Upper lobe of right lung (tissue), 1 donor: ENCODE results near the gene NAGLU. TPM values are rescaled to one million over a fixed set of nuclear protein-coding genes. Genes with fewer than 3 reads are reported as not detected.
"Not testable (repeated sequence)": the region's sequence is repeated elsewhere in the genome, so short reads cannot be mapped to it uniquely, and the experiment has no call there.

ENCODE experiments used
- ATAC-seq: fragments of 200-7000 bp; cut with Tn5 transposase; one replicate; pipeline ENCODE4 v1.9.1; 2020; ENCODE audit warnings: mild to moderate bottlenecking, moderate library complexity
- DNase-seq: peaks from one replicate; pipeline ENCODE4 v3.0.0-alpha.2; 2020
- H3K27ac ChIP-seq: fragments of 200-600 bp; one replicate; pipeline ENCODE4 v1.8.0; 2022
- H3K27me3 ChIP-seq: fragments of 200-600 bp; one replicate; pipeline ENCODE4 v1.8.0; 2022; ENCODE audit warnings: mild to moderate bottlenecking
- H3K36me3 ChIP-seq: fragments of 200-600 bp; one replicate; pipeline ENCODE4 v1.8.0; 2022
- H3K4me1 ChIP-seq: fragments of 200-600 bp; one replicate; pipeline ENCODE4 v1.8.0; 2022
- H3K4me3 ChIP-seq: fragments of 200-600 bp; one replicate; pipeline ENCODE4 v1.8.0; 2022; ENCODE audit warnings: mild to moderate bottlenecking
- H3K9me3 ChIP-seq: fragments of 200-600 bp; one replicate; pipeline ENCODE4 v1.8.0; 2022
- intact Hi-C: fragments of 100-400 bp; cut with DNase I; formaldehyde crosslinking; loops from one replicate; pipeline ENCODE4 v1.11.0; 2022
- total RNA-seq: library from RNA; stranded (reverse); fragmentation: NEBNext Ultra II Directional; extraction: Animal tissue kit (Norgen Biotek cat#: 25700); gene quantifications from one replicate; pipeline ENCODE4 v1.2.1, GENCODE V29; 2021
- TF ChIP-seq, protein P1 (sequence below): fragments of 200-600 bp; IDR thresholded peaks from one replicate; pipeline ENCODE4 v1.8.0; 2022; ENCODE audit warnings: antibody characterized with exemption
- donor health status: DM: no; HTN: yes; CAD: no; lungs with severe emphysema.

NAGLU gene
- total RNA-seq, 1 donor from 2014 or later, result 46.9 TPM

DNA sequence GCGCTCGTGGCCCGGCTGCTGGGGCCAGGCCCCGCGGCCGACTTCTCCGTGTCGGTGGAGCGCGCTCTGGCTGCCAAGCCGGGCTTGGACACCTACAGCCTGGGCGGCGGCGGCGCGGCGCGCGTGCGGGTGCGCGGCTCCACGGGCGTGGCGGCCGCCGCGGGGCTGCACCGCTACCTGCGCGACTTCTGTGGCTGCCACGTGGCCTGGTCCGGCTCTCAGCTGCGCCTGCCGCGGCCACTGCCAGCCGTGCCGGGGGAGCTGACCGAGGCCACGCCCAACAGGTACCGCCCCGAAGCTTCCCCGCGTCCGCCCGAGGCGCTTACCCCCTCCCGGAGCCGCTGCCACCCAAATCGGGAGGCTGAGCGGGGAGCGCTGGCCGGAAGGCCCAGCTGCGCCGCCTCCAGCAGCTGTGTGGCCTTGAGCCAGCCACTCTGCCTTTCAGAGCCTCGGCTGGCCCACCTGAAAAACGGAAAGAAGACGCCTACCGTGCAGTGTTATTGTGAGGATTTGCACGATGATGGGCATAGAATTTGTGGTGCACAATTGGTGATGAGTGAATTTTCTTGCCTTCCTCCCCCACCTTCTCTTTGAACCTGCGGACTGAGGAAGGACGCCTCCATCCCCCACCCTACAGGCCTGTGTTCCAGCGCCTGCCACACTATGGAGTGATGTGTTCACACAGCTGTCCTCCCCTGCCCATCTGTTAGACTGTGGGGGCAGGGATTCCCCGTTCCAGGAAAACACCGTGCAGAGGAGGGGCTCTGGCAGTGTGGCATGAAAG, 523 bp downstream of the NAGLU start:
- Histone ChIP-seq H3K9me3 (no peaks in the 10 kb centered on the region), H3K4me1 (peaks cover 17% of the 10 kb centered on the region), H3K4me3 (peak overlapping the region; percentile 55), H3K27me3 (no peaks in the 10 kb centered on the region), H3K36me3 (peaks cover 31% of the 10 kb centered on the region), H3K27ac (peak overlapping the region; percentile 84)
- TF ChIP-seq, protein P1, sequence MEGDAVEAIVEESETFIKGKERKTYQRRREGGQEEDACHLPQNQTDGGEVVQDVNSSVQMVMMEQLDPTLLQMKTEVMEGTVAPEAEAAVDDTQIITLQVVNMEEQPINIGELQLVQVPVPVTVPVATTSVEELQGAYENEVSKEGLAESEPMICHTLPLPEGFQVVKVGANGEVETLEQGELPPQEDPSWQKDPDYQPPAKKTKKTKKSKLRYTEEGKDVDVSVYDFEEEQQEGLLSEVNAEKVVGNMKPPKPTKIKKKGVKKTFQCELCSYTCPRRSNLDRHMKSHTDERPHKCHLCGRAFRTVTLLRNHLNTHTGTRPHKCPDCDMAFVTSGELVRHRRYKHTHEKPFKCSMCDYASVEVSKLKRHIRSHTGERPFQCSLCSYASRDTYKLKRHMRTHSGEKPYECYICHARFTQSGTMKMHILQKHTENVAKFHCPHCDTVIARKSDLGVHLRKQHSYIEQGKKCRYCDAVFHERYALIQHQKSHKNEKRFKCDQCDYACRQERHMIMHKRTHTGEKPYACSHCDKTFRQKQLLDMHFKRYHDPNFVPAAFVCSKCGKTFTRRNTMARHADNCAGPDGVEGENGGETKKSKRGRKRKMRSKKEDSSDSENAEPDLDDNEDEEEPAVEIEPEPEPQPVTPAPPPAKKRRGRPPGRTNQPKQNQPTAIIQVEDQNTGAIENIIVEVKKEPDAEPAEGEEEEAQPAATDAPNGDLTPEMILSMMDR, result no peak
- intact Hi-C loops, result no loop called here
- peak; percentile 84 for ATAC-seq
- peak; percentile 95 for DNase-seq

- peak; percentile 65 for DNase-seq
- peaks cover 38% of the 10 kb centered on the region for H3K36me3 ChIP-seq
- H3K9me3 ChIP-seq, result no peaks in the 10 kb centered on the region
- ATAC-seq, result no peak
- H3K4me1 ChIP-seq, result peaks cover 14% of the 10 kb centered on the region
- H3K4me3 ChIP-seq, result peak overlapping the region; percentile 55
- TF ChIP-seq, protein P1, result no peak
- peak overlapping the region; percentile 84 for H3K27ac ChIP-seq
- intact Hi-C loops, result no loop called here
- H3K27me3 ChIP-seq, result no peaks in the 10 kb centered on the region
These were observed 1.2 kb downstream of the NAGLU start for GRCh38 chr17:42537156-42537805.

DNA sequence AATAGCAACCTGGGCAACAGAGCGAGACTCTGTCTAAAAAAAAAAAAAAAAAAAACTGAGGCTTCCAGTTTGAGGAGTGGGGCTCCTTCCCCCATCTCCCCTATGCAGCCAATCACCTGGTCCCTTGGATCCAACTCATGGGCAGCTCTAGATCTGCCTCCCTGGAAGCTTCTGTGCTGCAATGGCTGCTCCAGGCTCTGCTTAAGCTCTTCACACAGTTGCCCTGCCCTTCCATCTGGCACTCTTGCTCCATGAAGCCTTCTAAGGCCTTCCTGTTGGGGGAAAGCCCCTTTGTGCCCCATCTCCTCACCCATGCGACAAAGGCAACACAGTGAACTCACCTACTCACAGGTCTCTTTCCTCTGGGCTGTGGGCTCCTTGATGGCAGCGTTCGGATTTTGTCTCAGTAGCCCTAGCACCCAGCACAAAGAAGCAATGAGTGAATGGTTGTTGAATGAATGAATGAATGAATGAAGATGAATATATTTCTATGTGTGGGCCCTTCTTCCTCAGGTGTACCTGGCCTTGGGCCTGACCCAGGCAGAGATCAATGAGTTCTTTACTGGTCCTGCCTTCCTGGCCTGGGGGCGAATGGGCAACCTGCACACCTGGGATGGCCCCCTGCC, 1.9 kb downstream of the NAGLU start:
- H3K4me1 ChIP-seq, result peaks cover 14% of the 10 kb centered on the region
- intact Hi-C loops, result no loop called here
- no peak overlapping the region for H3K4me3 ChIP-seq
- TF ChIP-seq, protein P1, result no peak
- peaks cover 44% of the 10 kb centered on the region for H3K36me3 ChIP-seq
- H3K27ac ChIP-seq, result no peak overlapping the region
- no peaks in the 10 kb centered on the region for H3K27me3 ChIP-seq
- DNase-seq, result no peak
- no peaks in the 10 kb centered on the region for H3K9me3 ChIP-seq
- ATAC-seq, result no peak

DNA sequence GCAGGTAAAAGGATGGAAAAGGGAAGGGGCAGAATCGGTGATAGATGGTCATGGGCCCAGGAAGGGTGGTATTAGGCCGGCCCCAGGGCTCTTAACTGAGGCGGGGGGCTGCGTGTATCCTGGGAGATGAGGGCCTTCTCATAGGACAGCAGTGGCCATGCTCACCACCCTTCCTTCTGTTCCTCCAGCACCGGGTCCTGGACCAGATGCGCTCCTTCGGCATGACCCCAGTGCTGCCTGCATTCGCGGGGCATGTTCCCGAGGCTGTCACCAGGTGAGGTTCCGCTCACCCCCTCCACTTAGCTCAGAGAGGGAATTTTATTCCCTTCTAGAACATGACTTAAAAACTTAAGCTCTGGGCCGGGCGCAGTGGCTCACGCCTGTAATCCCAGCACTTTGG, 2.4 kb downstream of the NAGLU start:
- Histone ChIP-seq H3K4me1 (peaks cover 14% of the 10 kb centered on the region), H3K36me3 (peaks cover 48% of the 10 kb centered on the region), H3K9me3 (no peaks in the 10 kb centered on the region), H3K27me3 (no peaks in the 10 kb centered on the region), H3K27ac (no peak overlapping the region), H3K4me3 (no peak overlapping the region)
- ATAC-seq, result no peak
- TF ChIP-seq, protein P1, result no peak
- DNase-seq, result no peak
- intact Hi-C loops, result no loop called here

GRCh38 chr17:42540558-42540957, 4.5 kb downstream of the NAGLU start:
- ATAC-seq, H3K27me3 ChIP-seq, H3K27ac ChIP-seq, H3K4me3 ChIP-seq, intact Hi-C loops, DNase-seq, H3K9me3 ChIP-seq: not testable (repeated sequence)
- H3K36me3 ChIP-seq, result peaks cover 48% of the 10 kb centered on the region
- peaks cover 10% of the 10 kb centered on the region for H3K4me1 ChIP-seq
